ENCODE measurements around the gene UBA3.

The UBA3 gene

DNA sequence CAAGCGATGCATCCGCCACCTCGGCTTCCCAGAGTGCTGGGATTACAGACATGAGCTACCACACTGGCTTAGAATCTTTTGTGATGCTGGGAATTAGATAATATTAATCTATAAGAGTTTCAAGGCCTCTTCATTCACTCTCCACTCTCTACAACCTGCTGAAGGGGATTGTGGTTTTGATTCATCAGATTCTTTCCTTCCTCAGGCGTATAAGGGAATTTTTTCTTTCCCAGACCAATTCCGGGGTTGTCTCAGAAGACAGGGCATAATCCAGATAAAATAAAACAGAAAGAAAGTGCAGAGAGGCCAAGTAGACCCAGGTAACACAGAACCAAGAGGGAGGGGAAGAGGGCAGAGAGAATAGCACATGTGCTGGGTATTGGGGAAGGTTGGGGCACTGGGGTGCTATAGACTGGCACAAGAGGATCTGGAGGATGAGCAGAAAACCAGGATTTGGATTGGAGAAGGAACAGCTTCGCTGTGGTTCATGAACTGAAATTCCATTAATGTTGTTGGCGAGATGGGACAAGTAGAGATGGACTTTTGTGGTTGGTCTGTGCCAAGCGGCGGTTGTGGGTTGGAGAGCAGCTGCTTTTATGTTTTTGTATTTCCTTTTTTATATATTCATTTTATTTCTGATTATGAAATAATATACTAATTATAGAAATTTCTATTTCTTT is 17.4 kb upstream of the UBA3 start:
- in situ Hi-C loops (cut with HindIII; ENCODE audit: low sequenced_read_pairs) = no loop called here
- DNase-seq (ENCODE audit: low read depth) = no peak
- no peak overlapping the region for H3K4me3 ChIP-seq (ENCODE audit: low read depth, low read length)
- TF ChIP-seq, protein P1, sequence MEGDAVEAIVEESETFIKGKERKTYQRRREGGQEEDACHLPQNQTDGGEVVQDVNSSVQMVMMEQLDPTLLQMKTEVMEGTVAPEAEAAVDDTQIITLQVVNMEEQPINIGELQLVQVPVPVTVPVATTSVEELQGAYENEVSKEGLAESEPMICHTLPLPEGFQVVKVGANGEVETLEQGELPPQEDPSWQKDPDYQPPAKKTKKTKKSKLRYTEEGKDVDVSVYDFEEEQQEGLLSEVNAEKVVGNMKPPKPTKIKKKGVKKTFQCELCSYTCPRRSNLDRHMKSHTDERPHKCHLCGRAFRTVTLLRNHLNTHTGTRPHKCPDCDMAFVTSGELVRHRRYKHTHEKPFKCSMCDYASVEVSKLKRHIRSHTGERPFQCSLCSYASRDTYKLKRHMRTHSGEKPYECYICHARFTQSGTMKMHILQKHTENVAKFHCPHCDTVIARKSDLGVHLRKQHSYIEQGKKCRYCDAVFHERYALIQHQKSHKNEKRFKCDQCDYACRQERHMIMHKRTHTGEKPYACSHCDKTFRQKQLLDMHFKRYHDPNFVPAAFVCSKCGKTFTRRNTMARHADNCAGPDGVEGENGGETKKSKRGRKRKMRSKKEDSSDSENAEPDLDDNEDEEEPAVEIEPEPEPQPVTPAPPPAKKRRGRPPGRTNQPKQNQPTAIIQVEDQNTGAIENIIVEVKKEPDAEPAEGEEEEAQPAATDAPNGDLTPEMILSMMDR (IDR thresholded peaks at IDR 0.05; ENCODE audit: low read depth, low read length, missing control alignments) = no peak

DNA sequence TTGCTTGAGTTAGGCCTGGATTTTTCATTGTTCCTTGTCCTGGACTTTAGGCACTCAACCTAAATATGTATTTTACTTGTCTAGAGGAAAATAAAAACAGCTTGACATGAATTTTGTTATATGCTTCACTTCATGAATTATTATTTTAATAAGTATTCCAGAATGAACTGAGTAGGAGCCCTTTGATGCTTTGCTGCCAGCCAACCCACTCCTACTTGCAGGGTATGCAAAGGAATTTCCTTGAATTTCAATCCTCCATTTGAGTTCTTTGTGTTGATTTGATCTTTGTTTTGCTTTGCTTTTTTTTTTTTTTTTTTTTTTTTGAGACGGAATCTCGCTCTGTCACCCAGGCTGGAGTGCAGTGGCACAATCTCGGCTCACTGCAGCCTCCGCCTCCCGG is 16.1 kb upstream of the UBA3 start:
- DNase-seq (ENCODE audit: low read depth) = no peak
- in situ Hi-C loops (cut with HindIII; ENCODE audit: low sequenced_read_pairs) = no loop called here
- TF ChIP-seq, protein P1 (IDR thresholded peaks at IDR 0.05; ENCODE audit: low read depth, low read length, missing control alignments) = no peak
- H3K4me3 ChIP-seq (ENCODE audit: low read depth, low read length) = no peak overlapping the region

DNA sequence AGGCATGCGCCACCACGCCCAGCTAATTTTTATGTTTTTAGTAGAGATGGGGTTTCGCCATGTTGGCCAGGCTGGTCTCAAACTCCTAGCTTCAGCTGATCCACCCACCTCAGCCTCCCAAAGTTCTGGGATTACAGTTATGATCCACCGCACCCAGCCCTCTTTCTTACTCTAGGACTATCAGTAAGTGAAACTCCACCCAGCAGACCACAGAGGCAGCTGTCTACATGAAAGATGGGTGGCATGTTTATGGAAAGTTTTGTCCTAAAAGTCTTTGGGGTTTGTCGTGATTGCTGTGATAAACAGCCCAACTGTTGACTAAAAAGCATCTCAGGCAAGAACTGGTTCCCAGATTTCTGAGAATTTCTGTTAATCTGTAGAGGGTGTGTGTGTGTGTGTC is 15.5 kb upstream of the UBA3 start:
- DNase-seq (ENCODE audit: low read depth) = no peak
- no peak overlapping the region for H3K4me3 ChIP-seq (ENCODE audit: low read depth, low read length)
- TF ChIP-seq, protein P1 (IDR thresholded peaks at IDR 0.05; ENCODE audit: low read depth, low read length, missing control alignments) = no peak
- in situ Hi-C loops (cut with HindIII; ENCODE audit: low sequenced_read_pairs) = no loop called here

DNA sequence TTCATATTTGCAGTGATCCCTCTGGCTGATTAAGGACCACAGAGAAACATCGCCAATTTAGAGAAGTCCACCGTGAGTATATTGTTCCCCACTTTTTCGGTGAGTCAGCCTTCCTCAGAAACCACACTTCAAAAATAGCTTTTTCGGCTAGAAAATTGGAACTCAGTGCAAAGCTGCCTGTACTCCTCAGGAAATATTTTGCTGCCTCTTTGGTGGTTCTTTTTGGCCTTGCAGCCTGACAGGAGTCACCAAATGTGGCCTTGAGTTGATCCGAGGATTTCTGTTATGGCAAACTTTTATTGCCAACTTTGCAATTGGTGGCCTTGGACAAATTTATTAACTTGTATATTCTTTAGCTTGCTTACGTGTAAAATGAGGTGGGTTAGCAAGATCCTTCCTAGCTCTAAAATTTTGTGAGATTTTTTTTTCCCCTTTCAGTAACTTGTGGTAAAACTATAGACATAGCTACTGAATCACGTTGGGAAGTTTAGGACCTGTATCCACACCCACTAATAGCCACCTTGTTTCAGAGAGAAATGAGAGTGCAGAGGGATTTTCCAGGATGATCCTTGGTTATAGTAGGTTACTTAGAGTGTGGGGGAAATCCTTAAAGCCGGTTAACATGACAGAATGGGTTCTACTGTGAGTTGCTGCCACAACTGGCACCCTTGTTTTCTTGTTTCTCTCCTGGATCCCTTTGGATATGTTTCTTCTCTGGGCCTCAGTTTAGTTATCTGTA is 14.5 kb upstream of the UBA3 start:
- TF ChIP-seq, protein P1 (IDR thresholded peaks at IDR 0.05; ENCODE audit: low read depth, low read length, missing control alignments) = no peak
- no peak overlapping the region for H3K4me3 ChIP-seq (ENCODE audit: low read depth, low read length)
- in situ Hi-C loops (cut with HindIII; ENCODE audit: low sequenced_read_pairs) = no loop called here
- DNase-seq (ENCODE audit: low read depth) = peak; percentile 70

DNA sequence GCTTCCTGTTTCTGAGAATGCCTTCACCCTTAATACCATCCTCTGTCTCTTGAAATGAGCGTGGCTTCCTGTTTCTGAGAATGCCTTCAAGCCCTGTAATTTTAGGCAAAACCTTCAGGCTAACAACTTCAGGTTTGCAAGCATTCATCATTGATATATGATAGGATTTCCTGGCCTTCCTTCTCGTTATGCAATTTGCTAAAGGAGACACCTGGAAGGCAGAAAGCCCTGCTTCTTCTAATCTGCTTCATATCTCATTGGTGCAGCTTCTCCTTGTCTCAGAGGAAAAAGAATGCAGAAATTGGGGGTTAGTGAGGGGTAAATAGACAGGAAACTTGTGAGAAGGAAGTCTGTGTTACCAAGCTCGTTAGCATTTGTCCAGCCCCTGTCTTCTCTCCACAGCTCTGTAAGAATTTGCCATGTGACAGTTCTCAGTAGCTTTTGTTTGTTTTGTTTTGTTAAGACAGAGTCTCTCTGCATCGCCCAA is 11.9 kb upstream of the UBA3 start:
- no peak for DNase-seq (ENCODE audit: low read depth)
- no peak overlapping the region for H3K4me3 ChIP-seq (ENCODE audit: low read depth, low read length)
- TF ChIP-seq, protein P1 (IDR thresholded peaks at IDR 0.05; ENCODE audit: low read depth, low read length, missing control alignments) = no peak
- in situ Hi-C loops (cut with HindIII; ENCODE audit: low sequenced_read_pairs) = no loop called here

DNA sequence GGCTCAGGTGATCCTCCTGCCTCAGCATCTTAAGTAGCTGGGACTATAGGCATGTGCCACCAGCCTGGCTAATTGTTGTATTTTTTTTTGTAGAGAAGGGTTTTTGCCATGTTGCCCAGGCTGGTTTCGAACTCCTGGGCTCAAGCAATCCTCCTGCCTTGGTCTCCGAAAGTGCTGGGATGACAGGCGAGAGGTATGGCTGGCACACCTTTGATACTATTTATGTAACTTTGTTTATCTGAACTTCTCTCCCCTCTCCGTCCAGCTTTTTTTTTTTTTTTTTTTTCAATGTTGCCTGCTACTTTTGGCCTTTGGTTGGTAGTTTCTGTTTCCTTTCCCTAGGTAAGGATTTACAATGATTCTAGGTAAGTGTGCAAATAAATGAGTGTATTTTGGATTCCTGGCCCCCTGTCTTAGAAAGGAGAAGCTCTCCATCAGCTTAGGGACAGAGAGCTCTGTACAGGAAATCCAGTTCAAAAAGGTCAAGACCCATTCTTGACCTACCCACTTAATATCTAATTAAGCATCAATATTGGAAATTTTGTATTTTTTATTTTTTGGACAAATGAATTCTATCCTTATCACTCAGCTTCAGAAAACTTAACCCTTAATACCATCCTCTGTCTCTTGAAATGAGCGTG is 11.3 kb upstream of the UBA3 start:
- TF ChIP-seq, protein P1 (IDR thresholded peaks at IDR 0.05; ENCODE audit: low read depth, low read length, missing control alignments) = no peak
- in situ Hi-C loops (cut with HindIII; ENCODE audit: low sequenced_read_pairs) = no loop called here
- no peak overlapping the region for H3K4me3 ChIP-seq (ENCODE audit: low read depth, low read length)
- DNase-seq (ENCODE audit: low read depth) = no peak
